NT2/D1 (cell line): ENCODE data around the gene TSPAN9.

Experiments
- YY1 ChIP-seq: IDR thresholded peaks from 2 replicates; pipeline ENCODE4 v1.6.1; 2011; ENCODE audit not compliant: insufficient read length, insufficient read depth
- ZNF274 ChIP-seq: IDR thresholded peaks from 2 replicates; pipeline ENCODE4 v1.6.1; 2011; ENCODE audit warnings: mild to moderate bottlenecking, low read depth, low read length

DNA sequence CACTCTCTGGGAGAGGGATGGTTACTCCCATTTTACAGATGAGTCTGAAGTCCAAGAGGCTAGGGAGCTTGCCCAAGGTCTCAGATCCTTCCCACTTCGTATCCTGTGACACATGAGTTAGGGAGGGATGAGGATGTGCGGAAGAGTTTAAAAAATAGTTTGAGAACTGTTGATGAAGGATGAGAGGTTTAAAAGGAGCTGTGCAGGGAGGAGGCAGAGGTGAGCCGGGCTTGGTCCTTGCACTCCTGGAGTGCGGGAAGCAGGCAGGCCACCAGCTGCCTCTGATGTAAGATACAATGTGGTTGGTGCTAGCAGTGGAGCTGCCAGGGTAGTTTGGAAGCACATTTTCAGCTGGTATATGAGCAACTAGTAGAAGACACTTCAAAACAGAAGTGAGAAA lies 46.5 kb downstream of the TSPAN9 start:
- TF ChIP-seq YY1 (no peak), ZNF274 (no peak)
